Measurements from ENCODE around the gene DICER1.

DNA sequence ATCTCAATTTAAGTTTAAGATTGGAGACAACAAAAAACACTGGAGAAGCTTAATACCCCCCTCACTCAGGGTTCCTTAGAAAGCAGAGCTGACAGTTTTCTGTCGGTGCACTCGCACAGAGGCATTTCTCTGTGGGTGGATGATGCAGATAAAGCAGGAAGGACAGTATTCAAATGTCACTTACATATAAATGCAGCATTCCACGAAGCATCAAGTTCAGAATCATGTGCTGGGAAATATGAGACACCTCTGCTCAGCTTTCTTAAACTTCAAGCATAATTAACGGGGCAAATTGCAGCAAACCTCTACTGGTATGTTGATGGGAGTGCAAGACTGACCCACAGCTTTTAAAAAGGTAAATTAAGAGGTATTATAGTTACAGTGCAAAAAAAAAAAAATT is 68.7 kb downstream of the DICER1 start:
- TF ChIP-seq CTCF (IDR thresholded peaks at IDR 0.05) (no peak), POLR2A (IDR thresholded peaks at IDR 0.05) (no peak)

Measured in Peyer's patch (tissue), 4 donors.